GM21367 (cell line): Measurements from ENCODE around the gene BRD4.

Experiments used
- ATAC-seq: cut with Tn5 transposase; IDR thresholded peaks from one replicate; pipeline ENCODE4 v1.9.1; 2021; ENCODE audit not compliant: unreplicated experiment

The BRD4 gene

GRCh38 chr19:15291548-15292021, 40.8 kb downstream of the BRD4 start:
- no peak for ATAC-seq

- ATAC-seq: no peak
Observed at GRCh38 chr19:15291089-15291488, 41.2 kb downstream of the BRD4 start.

GRCh38 chr19:15290166-15290565, 42.2 kb downstream of the BRD4 start:
- no peak for ATAC-seq

GRCh38 chr19:15289673-15290072, 42.7 kb downstream of the BRD4 start:
- ATAC-seq: no peak

- no peak for ATAC-seq
Observed at GRCh38 chr19:15288146-15288963, 44.0 kb downstream of the BRD4 start.

GRCh38 chr19:15287496-15287895, 44.8 kb downstream of the BRD4 start:
- no peak for ATAC-seq

GRCh38 chr19:15286688-15287365, 45.5 kb downstream of the BRD4 start:
- no peak for ATAC-seq

- ATAC-seq: no peak
Observed at GRCh38 chr19:15285896-15286591, 46.3 kb downstream of the BRD4 start.

- no peak for ATAC-seq
Observed at GRCh38 chr19:15284896-15285295, 47.4 kb downstream of the BRD4 start.

GRCh38 chr19:15284091-15284490, 48.2 kb downstream of the BRD4 start:
- ATAC-seq: no peak

GRCh38 chr19:15283141-15283883, 49.0 kb downstream of the BRD4 start:
- ATAC-seq: no peak

GRCh38 chr19:15282311-15282705, 50.0 kb downstream of the BRD4 start:
- ATAC-seq: no peak

GRCh38 chr19:15280915-15281683, 51.2 kb downstream of the BRD4 start:
- no peak for ATAC-seq

- no peak for ATAC-seq
Observed at GRCh38 chr19:15280048-15280725, 52.2 kb downstream of the BRD4 start.

- ATAC-seq: no peak
Observed at GRCh38 chr19:15279326-15279904, 52.9 kb downstream of the BRD4 start.

- no peak for ATAC-seq
Observed at GRCh38 chr19:15276620-15277215, 55.6 kb downstream of the BRD4 start.

- ATAC-seq: no peak
Observed at GRCh38 chr19:15274477-15274876, 57.9 kb downstream of the BRD4 start.

GRCh38 chr19:15269806-15270205, 62.5 kb downstream of the BRD4 start:
- ATAC-seq: no peak

- no peak for ATAC-seq
Observed at GRCh38 chr19:15268928-15269253, 63.4 kb downstream of the BRD4 start.
